CD4-positive, alpha-beta T cell (primary cell): ENCODE results near the gene EPB41L1. TPM values are rescaled to one million over a fixed set of nuclear protein-coding genes. Genes with fewer than 3 reads are reported as not detected.

Source experiments
- ATAC-seq: fragments of 200-7000 bp; cut with Tn5 transposase; one replicate; pipeline ENCODE4 v1.10.0; 2022; ENCODE audit warnings: mild to moderate bottlenecking; ENCODE audit not compliant: poor library complexity
- CTCF ChIA-PET: fragments of 350-600 bp; sonication (Branson Sonifier 250); formaldehyde crosslinking; loops from one replicate; lab custom pipeline; 2021; ENCODE audit warnings: antibody characterized with exemption, inconsistent platforms; lab: Charles Lee
- POLR2A ChIA-PET: fragments of 350-600 bp; sonication (Branson Sonifier 250); formaldehyde crosslinking; loops from one replicate; lab custom pipeline; 2021; ENCODE audit warnings: antibody characterized with exemption, inconsistent platforms; lab: Charles Lee
- DNase-seq, 14 experiments: peaks; one replicate each; pipeline ENCODE4 v3.0.0-alpha.2; 2013 to 2020; ENCODE audit warnings: mixed read lengths in 2 of 14
- H3K27ac ChIP-seq, 2 donors: one replicate each; pipeline versions ENCODE4 v1.5.1 to v1.7.0; 2013; ENCODE audit warnings: low read length in 2 of 2, low read depth in 1 of 2, mild to moderate bottlenecking in 1 of 2
- H3K27me3 ChIP-seq, 2 experiments: 1 replicate in 1 of 2; 2 replicates in 1 of 2; pipeline versions ENCODE4 v1.6.1 to v1.7.0; 2013; ENCODE audit warnings: low read length in 2 of 2, control low read depth in 1 of 2, mild to moderate bottlenecking in 1 of 2, moderate library complexity in 1 of 2; ENCODE audit not compliant: insufficient read depth in 2 of 2, control insufficient read depth in 1 of 2
- H3K36me3 ChIP-seq: one replicate; pipeline ENCODE4 v1.6.1; 2013; ENCODE audit warnings: low read length, control low read depth; ENCODE audit not compliant: insufficient read depth
- H3K4me1 ChIP-seq: one replicate; pipeline ENCODE4 v1.6.1; 2013; ENCODE audit warnings: low read length, control low read depth; ENCODE audit not compliant: insufficient read depth
- H3K4me3 ChIP-seq: one replicate; pipeline ENCODE4 v1.5.1; 2013; ENCODE audit warnings: mild to moderate bottlenecking, low read length, moderate library complexity
- H3K9me3 ChIP-seq, 2 experiments: 1 replicate in 1 of 2; 2 replicates in 1 of 2; pipeline versions ENCODE4 v1.6.1 to v1.7.0; 2013; ENCODE audit warnings: low read length in 2 of 2, mild to moderate bottlenecking in 2 of 2, control low read depth in 1 of 2, moderate library complexity in 1 of 2; ENCODE audit not compliant: control insufficient read depth in 1 of 2, insufficient read depth in 1 of 2
- H3K27ac Mint-ChIP-seq: one replicate; pipeline ENCODE4 v1.8.0; 2020; ENCODE audit warnings: mixed read lengths
- H3K27me3 Mint-ChIP-seq: one replicate; pipeline ENCODE4 v1.8.0; 2021; ENCODE audit warnings: mixed read lengths
- H3K36me3 Mint-ChIP-seq: one replicate; pipeline ENCODE4 v1.8.0; 2021; ENCODE audit warnings: low read depth, mixed read lengths
- H3K4me1 Mint-ChIP-seq: one replicate; pipeline ENCODE4 v1.8.0; 2021; ENCODE audit warnings: low read depth, mixed read lengths
- H3K4me3 Mint-ChIP-seq: one replicate; pipeline ENCODE4 v1.8.0; 2020; ENCODE audit warnings: mild to moderate bottlenecking, mixed read lengths
- H3K9me3 Mint-ChIP-seq: one replicate; pipeline ENCODE4 v1.8.0; 2020; ENCODE audit warnings: mixed read lengths
- intact Hi-C, 2 experiments: fragments of 100-400 bp; cut with DNase I in 1 of 2; cut with micrococcal nuclease in 1 of 2; formaldehyde crosslinking; loops; one replicate each; pipeline versions ENCODE4 v1.15.1 to v1.9.0; 2023 to 2025; cut with DNase I, micrococcal nuclease
- total RNA-seq, 174 experiments: library from RNA in 2 of 174; stranded (reverse) in 2 of 174; gene quantifications; one replicate each; pipeline ENCODE4 v1.2.3 and lab custom pipeline; 2021 to 2026
- TF ChIP-seq, protein P1 (sequence below): fragments of 200-600 bp; IDR thresholded peaks from one replicate; pipeline ENCODE4 v1.8.0; 2022; ENCODE audit warnings: antibody characterized with exemption, mild to moderate bottlenecking

Gene EPB41L1
- total RNA-seq, 2 experiments from 2014 or later: 0.19 to 0.25 TPM

DNA sequence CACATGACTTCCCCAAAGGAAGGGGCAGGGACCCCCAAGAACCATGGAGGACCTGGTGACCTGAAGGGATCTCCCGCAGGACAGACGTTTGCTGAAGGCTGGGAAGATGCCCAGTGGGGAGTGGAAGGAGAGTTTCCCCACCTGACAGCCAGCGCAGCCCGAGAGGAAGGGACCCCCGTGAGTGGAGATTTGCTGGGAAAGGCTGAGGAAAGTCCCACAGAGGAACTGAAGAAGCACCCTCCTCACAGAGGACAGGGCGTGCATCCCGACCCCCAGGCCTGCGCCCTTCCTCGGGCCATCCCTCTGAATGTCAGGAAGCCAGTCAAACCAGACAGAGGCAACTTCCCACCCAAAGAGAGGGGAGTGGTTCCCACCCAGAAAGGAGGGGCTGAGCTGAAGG, 52.1 kb downstream of the EPB41L1 start:
- Histone ChIP-seq H3K36me3 (no peaks in the 10 kb centered on the region), H3K27me3 (no peaks in the 10 kb centered on the region), H3K9me3 (no peaks in the 10 kb centered on the region), H3K4me1 (peaks cover 8% of the 10 kb centered on the region), H3K27ac (no peak overlapping the region), H3K4me3 (no peak overlapping the region)
- H3K9me3 Mint-ChIP-seq: no peaks in the 10 kb centered on the region
- ATAC-seq (no peak), DNase-seq (no peak)
- TF ChIP-seq, protein P1, sequence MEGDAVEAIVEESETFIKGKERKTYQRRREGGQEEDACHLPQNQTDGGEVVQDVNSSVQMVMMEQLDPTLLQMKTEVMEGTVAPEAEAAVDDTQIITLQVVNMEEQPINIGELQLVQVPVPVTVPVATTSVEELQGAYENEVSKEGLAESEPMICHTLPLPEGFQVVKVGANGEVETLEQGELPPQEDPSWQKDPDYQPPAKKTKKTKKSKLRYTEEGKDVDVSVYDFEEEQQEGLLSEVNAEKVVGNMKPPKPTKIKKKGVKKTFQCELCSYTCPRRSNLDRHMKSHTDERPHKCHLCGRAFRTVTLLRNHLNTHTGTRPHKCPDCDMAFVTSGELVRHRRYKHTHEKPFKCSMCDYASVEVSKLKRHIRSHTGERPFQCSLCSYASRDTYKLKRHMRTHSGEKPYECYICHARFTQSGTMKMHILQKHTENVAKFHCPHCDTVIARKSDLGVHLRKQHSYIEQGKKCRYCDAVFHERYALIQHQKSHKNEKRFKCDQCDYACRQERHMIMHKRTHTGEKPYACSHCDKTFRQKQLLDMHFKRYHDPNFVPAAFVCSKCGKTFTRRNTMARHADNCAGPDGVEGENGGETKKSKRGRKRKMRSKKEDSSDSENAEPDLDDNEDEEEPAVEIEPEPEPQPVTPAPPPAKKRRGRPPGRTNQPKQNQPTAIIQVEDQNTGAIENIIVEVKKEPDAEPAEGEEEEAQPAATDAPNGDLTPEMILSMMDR: no peak
- no peak overlapping the region for H3K27ac Mint-ChIP-seq
- H3K27me3 Mint-ChIP-seq: peaks cover 5% of the 10 kb centered on the region
- H3K4me3 Mint-ChIP-seq: no peak overlapping the region
- H3K36me3 Mint-ChIP-seq: no peaks in the 10 kb centered on the region
- H3K4me1 Mint-ChIP-seq: peaks cover 6% of the 10 kb centered on the region
- CTCF ChIA-PET: no interaction called here
- POLR2A ChIA-PET: no interaction called here
- intact Hi-C loops: loop anchor here in 1 of 2 experiments (10.0 kb wide), 2 partner anchors 388 to 678 kb away; no protein-coding TSS in a partner anchor

DNA sequence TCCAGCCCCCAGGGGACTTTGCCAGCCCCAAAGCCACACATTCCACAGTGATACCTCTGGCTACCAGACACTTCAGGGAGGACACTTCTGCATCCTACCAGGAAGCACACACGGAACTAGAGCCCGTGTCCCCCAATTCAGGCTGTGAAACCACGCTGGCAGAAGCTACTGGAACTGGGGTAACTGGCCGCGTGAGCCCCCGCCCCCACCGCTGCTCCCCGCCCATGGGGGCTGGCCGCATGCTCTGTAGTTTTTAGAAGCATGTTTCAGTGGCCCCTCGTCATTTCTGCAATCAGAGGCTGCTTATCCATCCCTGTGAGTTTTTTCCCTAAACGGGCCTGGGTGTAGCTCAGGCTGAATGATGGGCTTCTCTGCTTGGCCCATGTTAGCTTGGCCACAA, 53.1 kb downstream of the EPB41L1 start:
- H3K27me3 ChIP-seq: no peaks in the 10 kb centered on the region
- ATAC-seq (no peak), DNase-seq (no peak)
- H3K27ac ChIP-seq: no peak overlapping the region
- peaks cover 7% of the 10 kb centered on the region for H3K4me1 ChIP-seq
- H3K36me3 Mint-ChIP-seq: no peaks in the 10 kb centered on the region
- no peaks in the 10 kb centered on the region for H3K36me3 ChIP-seq
- no peak overlapping the region for H3K4me3 Mint-ChIP-seq
- CTCF ChIA-PET: no interaction called here
- TF ChIP-seq, protein P1: no peak
- no peaks in the 10 kb centered on the region for H3K9me3 ChIP-seq
- H3K27ac Mint-ChIP-seq: no peak overlapping the region
- no peak overlapping the region for H3K4me3 ChIP-seq
- POLR2A ChIA-PET: no interaction called here
- intact Hi-C loops: loop anchor here in 1 of 2 experiments (10.0 kb wide), 2 partner anchors 387 to 677 kb away; no protein-coding TSS in a partner anchor
- H3K27me3 Mint-ChIP-seq: peaks cover 5% of the 10 kb centered on the region
- H3K4me1 Mint-ChIP-seq: peaks cover 6% of the 10 kb centered on the region
- H3K9me3 Mint-ChIP-seq: no peaks in the 10 kb centered on the region

DNA sequence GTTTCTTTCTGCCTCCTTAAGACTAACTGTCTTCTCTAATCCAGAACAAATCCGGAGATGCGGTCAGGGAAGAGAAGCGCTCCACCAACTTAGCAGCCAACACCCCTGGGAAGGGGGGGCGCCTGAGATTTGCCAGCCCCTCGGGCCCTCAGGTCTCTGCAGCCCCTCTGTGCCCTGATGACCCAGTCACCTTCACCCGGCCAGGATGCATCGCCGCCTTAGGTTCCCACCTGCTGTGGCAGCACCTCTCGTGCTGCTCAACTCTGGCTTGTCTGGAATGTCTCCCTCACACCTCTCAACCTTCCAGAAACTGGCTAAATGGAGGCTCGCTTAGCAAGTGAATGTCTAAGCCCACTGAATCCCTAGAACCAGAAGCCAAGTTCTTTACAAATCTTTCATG, 53.7 kb downstream of the EPB41L1 start:
- Histone ChIP-seq H3K9me3 (no peaks in the 10 kb centered on the region), H3K4me3 (no peak overlapping the region), H3K27me3 (no peaks in the 10 kb centered on the region), H3K36me3 (no peaks in the 10 kb centered on the region), H3K4me1 (peaks cover under 1% of the 10 kb centered on the region), H3K27ac (no peak overlapping the region)
- ChIA-PET CTCF (no interaction called here), POLR2A (no interaction called here)
- intact Hi-C loops: loop anchor here in 1 of 2 experiments (10.0 kb wide), 2 partner anchors 387 to 677 kb away; no protein-coding TSS in a partner anchor
- DNase-seq (no peak), ATAC-seq (no peak)
- TF ChIP-seq, protein P1: no peak
- H3K27me3 Mint-ChIP-seq: peaks cover under 1% of the 10 kb centered on the region
- peaks cover 1% of the 10 kb centered on the region for H3K4me1 Mint-ChIP-seq
- no peaks in the 10 kb centered on the region for H3K36me3 Mint-ChIP-seq
- no peak overlapping the region for H3K4me3 Mint-ChIP-seq
- H3K9me3 Mint-ChIP-seq: no peaks in the 10 kb centered on the region
- H3K27ac Mint-ChIP-seq: no peak overlapping the region
